ENCODE results near the gene FRMPD3.

Gene FRMPD3

GRCh38 chrX:107440692-107441091, 8.8 kb upstream of the FRMPD3 start:
- Histone ChIP-seq H3K27me3 (replicated peaks; ENCODE audit: control insufficient read depth, insufficient read depth, low read length) (peaks cover 1% of the 10 kb centered on the region; the same call in 1 of the 2 replicates), H3K36me3 (ENCODE audit: control insufficient read depth, insufficient read depth, low read length) (no peaks in the 10 kb centered on the region), H3K4me3 (replicated peaks; ENCODE audit: low read depth, low read length) (no peak overlapping the region)
- no peak for TF ChIP-seq CTCF (IDR thresholded peaks at IDR 0.05; ENCODE audit: insufficient read depth, low read length, poor library complexity, severe bottlenecking)
- no peak for DNase-seq (ENCODE audit: extremely low read depth, insufficient read length)

- Histone ChIP-seq H3K36me3 (ENCODE audit: control insufficient read depth, insufficient read depth, low read length) (no peaks in the 10 kb centered on the region), H3K4me3 (replicated peaks; ENCODE audit: low read depth, low read length) (no peak overlapping the region), H3K27me3 (replicated peaks; ENCODE audit: control insufficient read depth, insufficient read depth, low read length) (peaks cover 1% of the 10 kb centered on the region; the same call in 1 of the 2 replicates)
- no peak for TF ChIP-seq CTCF (IDR thresholded peaks at IDR 0.05; ENCODE audit: insufficient read depth, low read length, poor library complexity, severe bottlenecking)
- DNase-seq (ENCODE audit: extremely low read depth, insufficient read length): no peak
These were observed 6.4 kb upstream of the FRMPD3 start for GRCh38 chrX:107442914-107443527.

GRCh38 chrX:107445146-107445545, 4.3 kb upstream of the FRMPD3 start:
- DNase-seq (ENCODE audit: extremely low read depth, insufficient read length): no peak
- no peak for TF ChIP-seq CTCF (IDR thresholded peaks at IDR 0.05; ENCODE audit: insufficient read depth, low read length, poor library complexity, severe bottlenecking)
- Histone ChIP-seq H3K27me3 (replicated peaks; ENCODE audit: control insufficient read depth, insufficient read depth, low read length) (peaks cover 1% of the 10 kb centered on the region; the same call in 1 of the 2 replicates), H3K4me3 (replicated peaks; ENCODE audit: low read depth, low read length) (no peak overlapping the region), H3K36me3 (ENCODE audit: control insufficient read depth, insufficient read depth, low read length) (no peaks in the 10 kb centered on the region)

- no peak for TF ChIP-seq CTCF (IDR thresholded peaks at IDR 0.05; ENCODE audit: insufficient read depth, low read length, poor library complexity, severe bottlenecking)
- no peak for DNase-seq (ENCODE audit: extremely low read depth, insufficient read length)
- H3K36me3 ChIP-seq (ENCODE audit: control insufficient read depth, insufficient read depth, low read length): no peaks in the 10 kb centered on the region
These were observed 3.8 kb upstream of the FRMPD3 start for GRCh38 chrX:107445631-107446030.

GRCh38 chrX:107447642-107448041, 1.8 kb upstream of the FRMPD3 start:
- H3K27me3 ChIP-seq (replicated peaks; ENCODE audit: control insufficient read depth, insufficient read depth, low read length): peaks cover 1% of the 10 kb centered on the region; the same call in 1 of the 2 replicates
- TF ChIP-seq CTCF (IDR thresholded peaks at IDR 0.05; ENCODE audit: insufficient read depth, low read length, poor library complexity, severe bottlenecking): no peak

More at GRCh38 chrX:107445631-107446030, 3.8 kb upstream of the FRMPD3 start:
- H3K27me3 ChIP-seq (replicated peaks; ENCODE audit: control insufficient read depth, insufficient read depth, low read length): peaks cover 1% of the 10 kb centered on the region; the same call in 1 of the 2 replicates
- no peak overlapping the region for H3K4me3 ChIP-seq (replicated peaks; ENCODE audit: low read depth, low read length)

More at GRCh38 chrX:107447642-107448041, 1.8 kb upstream of the FRMPD3 start:
- no peak overlapping the region for H3K4me3 ChIP-seq (replicated peaks; ENCODE audit: low read depth, low read length)
- H3K36me3 ChIP-seq (ENCODE audit: control insufficient read depth, insufficient read depth, low read length): no peaks in the 10 kb centered on the region
- DNase-seq (ENCODE audit: extremely low read depth, insufficient read length): no peak
